ENCODE results near the gene DDI2.
"Not testable (repeated sequence)": the region's sequence is repeated elsewhere in the genome, so short reads cannot be mapped to it uniquely, and the experiment has no call there.

DDI2 gene

GRCh38 chr1:15680561-15681348 lies 63.5 kb downstream of the DDI2 start:
- no peak for DNase-seq

DNA sequence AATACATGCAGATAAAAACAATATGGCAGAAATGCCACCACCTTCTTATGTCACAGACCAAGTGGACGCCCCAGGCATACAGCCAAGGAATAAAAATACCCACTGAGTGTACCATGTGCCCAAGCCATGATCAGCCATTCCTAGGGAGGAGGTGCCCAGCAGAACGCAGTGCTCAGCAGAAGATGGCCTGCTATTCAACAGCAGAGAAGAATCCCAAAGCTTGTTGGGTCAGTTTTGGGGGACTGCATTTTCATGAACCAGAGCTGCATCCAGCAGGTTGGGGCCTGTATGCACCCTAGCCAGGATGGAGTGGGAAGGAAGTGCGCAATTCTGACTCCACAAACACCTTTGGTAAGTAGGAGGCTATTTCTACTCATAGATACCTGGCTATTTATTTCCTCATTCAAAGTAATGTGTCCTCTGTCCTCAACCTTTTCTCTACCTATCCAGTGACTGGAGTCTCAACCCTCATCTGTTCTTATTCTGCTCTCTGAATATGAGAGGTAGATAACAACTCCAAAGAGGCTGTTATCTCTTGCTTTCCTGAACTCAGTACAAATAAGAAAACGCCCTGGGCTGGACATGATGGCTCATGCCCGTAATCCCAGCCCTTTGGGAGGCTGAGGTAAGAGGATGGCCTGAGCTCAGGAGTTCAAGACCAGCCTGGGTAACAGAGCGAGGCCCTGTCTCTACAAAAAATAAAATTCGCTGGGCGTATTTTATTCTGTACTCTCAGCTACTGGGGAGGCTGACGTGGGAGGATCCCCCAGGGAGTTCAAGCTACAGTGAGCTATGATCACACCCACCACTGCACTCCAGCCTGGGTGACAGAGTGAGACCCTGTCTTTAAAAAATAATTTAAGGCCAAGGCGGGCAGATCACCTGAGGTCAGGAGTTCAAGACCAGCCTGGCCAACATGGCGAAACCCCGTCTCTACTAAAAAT lies 64.4 kb downstream of the DDI2 start:
- no peak for DNase-seq

GRCh38 chr1:15682936-15683341 lies 65.7 kb downstream of the DDI2 start:
- no peak for DNase-seq

GRCh38 chr1:15683345-15684039 lies 66.2 kb downstream of the DDI2 start:
- no peak for DNase-seq

DNA sequence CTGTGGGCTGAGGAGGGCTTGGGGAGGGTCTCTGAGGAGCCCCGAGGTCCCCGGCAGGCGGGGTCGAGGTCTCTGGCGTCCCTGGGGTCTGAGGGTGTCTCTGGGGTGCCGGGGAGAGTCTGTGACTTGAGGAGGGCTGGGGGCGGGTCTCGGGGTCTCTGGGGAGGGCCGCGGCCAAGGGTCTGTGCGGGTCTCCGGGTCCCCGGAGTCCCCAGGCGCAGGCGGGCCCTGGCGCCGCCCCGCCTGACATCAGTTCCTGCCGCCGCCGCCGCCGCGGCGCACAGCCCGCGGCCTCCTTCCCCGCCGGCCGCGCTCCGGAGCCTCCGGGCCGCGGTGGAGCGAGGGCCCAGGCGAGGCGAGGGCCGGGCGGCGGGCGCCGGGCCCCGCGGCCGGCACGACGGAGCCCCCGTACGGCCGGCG lies 66.8 kb downstream of the DDI2 start, which contains the start of gene PLEKHM2:
TSS of gene PLEKHM2 (plus strand) at position 279 of the 420 bp plus-strand sequence. CDS start 239 bp downstream, outside the sequence.
- peak; percentile 77 for DNase-seq

GRCh38 chr1:15684468-15685291 lies 67.4 kb downstream of the DDI2 start:
- DNase-seq: peak; percentile 69

- no peak for DNase-seq
Observed at GRCh38 chr1:15685820-15686219, 68.6 kb downstream of the DDI2 start.

DNA sequence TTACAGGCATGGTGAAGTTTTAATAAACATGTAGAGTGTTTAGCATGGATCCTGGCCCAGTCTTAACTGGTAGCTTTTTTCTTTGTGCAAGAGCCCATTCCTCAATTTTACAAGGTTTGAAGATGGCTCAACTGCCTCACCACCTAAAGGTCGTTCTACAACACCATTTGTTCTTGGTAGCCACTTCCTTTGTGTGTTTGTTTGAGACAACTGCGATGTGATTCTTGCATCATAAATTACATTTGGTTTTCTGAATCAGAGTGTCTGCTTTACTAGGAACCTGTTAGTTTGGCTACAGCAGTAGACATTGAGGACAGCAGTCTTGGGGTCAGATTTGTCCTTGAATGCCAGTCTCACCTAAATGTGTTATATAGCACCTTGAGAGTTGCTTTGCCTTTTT lies 70.2 kb downstream of the DDI2 start:
- DNase-seq: no peak

DNA sequence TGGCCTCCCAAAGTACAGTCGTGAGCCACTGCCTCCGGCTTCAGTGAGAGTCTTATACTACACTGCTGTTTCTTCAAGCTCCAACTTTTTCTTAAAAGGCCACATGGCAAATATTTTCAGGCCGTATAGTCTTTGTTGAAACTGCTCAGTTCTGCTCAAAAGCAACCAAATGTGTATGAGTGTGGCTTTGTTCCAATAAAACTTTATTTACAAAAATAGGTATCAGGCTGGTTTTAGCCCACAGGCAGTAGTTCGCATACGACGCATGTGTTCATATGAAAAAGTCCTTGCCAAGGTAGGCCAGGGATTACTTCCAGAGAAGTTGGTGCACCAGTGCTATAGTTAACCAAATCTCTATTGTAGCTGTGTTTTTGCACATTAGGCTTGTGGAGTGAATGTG lies 73.1 kb downstream of the DDI2 start:
- no peak for DNase-seq

DNA sequence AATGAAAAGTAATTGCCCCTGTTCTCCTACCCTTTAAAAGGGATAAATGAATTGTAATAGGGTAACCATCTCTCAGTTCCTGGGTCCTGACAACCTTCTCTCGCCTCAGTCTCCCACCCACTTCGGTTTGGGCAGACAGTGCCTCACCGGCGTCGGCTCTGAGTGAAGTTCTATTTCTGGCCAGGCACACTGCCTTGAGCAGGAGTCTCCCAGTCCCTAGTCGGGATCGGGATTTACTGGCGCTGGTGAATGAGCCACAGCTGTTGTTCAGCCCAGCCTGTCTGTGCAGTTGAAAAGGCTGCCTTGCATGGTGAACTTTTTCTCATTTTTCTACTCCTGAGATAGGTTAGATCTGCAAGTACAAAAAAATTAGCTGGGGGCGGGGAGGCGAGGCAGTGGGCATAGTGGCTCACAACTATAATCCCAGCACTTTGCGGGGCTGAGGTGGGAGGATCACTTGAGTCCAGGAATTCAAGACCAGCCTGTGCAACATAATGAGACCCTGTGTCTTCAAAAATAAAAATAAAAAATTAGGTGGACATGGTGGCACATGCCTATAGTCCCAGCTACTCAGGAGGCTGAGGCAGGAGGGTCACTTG lies 74.3 kb downstream of the DDI2 start:
- DNase-seq: no peak

DNA sequence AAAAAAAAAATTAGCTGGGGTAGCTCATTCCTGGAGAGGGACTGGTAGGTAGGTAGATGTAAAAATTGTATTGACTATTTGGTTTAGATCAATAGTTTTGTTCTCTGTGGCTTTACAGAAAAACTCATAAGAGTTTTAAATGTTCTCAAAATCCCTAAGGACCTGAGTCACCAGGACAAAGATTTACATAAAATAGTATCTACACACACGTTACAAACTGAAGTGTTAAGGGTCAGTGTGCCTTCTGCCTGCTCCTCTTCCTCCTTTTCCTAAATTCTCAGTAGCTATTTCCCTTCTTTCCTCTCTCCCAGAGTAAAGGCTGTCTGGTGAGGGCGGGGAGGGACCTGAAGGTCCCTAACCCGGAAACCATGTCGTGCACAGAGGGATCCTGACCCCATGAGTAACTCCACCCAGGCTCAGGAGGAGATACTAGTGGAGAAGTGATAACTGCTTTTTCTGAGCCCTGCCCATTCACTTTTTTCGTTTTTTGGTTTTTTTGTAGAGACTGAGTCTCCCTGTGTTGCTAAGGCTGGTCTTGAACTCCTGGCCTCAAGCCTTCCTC lies 74.9 kb downstream of the DDI2 start:
- DNase-seq: no peak

DNA sequence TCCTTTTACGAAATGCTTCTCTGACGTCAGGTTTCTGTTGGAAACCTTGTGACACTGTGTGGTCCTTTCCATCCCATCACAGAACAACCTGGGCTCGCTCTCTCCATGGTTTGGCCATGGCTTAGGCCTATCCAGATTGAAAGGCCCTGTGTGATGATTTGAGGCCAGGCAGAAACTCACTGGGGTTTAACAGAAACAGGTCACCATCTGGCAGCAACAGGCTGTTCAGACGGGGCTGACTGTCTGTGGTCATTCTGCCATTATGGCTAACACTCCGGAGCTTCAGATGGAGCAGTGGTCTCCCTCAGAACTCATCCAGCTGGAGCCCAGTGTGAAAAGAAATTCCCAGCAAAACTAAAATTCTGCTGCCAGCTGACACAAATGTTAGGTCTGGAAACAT lies 76.1 kb downstream of the DDI2 start:
- peak; percentile 42 for DNase-seq

DNA sequence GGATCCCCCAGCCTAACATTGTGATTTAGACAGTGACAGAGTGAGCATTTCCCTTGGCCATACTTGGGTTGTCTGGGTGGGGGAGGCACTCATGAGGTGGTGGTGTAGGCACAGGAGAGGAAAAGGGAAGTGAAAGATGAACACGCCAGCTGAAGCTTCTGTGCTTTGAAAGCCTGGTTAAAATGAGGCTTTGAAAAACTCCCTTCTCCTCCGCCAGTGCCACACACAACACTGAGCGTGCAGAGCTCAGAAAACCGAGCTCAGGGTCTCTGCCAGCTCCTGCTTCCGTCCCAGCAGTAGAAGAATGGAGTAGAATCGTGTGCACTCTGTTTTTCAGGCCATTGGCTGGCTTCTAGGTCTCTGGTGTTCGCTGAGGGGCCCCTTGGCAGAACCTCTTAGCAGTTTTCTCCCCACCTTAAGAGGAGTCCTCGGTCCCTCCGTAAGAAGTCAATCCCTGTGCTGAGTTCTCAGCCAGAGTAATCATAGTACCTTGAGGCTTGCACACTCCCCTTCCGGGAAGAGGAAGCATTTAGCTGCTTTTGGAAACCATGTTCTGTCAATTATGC lies 79.8 kb downstream of the DDI2 start:
- DNase-seq: no peak

- no peak for DNase-seq
Observed at GRCh38 chr1:15698201-15698600, 80.9 kb downstream of the DDI2 start.

GRCh38 chr1:15699321-15699720 lies 82.1 kb downstream of the DDI2 start:
- not testable (repeated sequence) for DNase-seq

- DNase-seq: no peak
Observed at GRCh38 chr1:15700508-15700907, 83.2 kb downstream of the DDI2 start.

- no peak for DNase-seq
Observed at GRCh38 chr1:15701784-15702183, 84.5 kb downstream of the DDI2 start.

DNA sequence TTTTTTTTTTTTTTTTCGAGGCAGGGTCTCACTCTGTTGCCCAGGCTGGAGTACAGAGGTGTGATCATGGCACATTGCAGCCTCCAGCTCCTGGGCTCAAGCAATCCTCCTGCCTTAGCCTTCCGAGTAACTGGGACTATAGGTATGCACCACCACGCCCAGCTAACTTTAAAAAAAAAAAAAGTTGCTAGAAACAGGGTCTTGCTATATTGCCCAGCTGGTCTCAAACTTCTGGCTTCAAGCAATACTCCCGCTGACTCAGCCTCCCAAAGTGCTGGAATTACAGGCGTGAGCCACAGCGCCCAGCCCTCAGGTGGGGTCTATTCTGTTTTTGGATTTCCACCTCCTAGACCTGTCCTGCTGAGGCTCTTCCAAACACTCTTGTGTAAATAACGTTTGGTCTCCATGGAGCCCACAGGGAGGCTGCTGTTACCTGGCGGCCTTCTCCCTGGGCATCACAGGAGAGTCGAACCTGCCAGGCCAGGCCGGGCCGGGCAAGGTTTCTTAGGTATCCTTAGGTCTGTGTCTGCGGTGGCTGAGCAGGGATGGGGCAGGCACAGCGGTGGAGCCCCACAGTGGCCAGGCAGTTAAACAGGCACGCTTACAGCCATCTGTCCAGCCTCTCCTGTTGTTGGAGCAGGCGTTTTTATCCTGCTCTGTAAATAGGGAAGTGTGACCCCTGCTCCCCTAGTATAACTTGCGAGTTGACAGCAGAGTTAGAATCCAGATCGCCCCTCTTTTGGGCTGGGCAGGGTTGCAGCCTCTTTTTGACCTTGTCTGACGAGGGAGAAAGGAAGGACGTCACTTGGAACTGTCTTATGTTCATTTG lies 85.7 kb downstream of the DDI2 start:
- no peak for DNase-seq

DNA sequence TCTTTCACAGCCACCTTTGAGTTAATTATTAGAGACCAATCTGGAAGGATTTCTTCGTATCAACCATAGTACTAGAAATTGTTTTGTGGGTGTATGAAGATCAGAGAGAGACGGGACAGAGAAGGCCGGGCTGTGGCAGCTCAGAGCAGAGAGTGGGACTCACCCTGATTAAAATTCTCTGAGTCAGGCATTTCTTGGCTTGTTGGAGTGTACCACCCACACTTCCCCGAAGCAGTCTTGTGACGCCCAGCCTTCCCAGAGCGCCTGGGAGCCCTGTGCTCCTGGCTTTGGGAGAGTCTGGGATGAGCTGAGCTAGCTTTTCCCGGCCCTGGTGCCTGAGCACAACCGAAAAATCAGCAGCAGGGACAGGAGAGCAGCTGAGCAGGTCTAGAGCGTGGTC lies 86.3 kb downstream of the DDI2 start:
- DNase-seq: peak; percentile 54

DNA sequence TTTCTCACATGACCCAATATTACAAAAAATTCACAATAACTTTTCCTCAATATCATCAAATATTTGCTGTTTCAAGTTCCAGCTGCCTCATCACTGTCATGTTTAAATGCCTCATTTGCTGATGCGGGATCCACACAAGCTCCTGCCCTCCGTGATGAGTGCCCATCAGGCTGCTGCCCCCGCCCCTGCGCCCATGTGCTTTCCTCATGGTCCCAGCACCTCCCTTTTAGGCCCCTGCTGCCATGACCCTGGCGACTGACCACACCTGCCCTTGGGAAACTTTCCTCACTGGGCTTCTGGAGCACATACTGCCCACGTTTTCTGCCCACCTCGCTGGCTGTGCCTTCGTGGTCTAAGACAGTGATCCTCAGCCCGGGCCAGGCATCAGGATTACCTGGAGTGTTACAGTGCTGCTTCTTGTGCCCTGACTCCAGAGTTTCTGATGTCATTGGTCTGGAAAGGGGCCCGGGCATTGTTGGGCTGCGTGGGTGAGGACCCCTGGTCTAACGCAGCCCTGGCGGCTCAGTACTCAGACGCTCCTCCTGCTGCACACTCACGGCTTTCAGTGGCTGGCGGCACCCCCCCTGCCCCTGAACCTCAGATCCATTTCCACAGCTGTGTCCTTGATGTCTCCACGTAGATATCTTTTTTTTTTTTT lies 87.4 kb downstream of the DDI2 start:
- DNase-seq: no peak

Data from eye (tissue), 1 donor.